ENCODE results near the gene NMNAT2. TPM values are rescaled to one million over a fixed set of nuclear protein-coding genes. Genes with fewer than 3 reads are reported as not detected.

NMNAT2 gene
- total RNA-seq, 1 donor from 2014 or later: 0.52 TPM

GRCh38 chr1:183259924-183260323 is 158.3 kb downstream of the NMNAT2 start:
- TF ChIP-seq, protein P1, sequence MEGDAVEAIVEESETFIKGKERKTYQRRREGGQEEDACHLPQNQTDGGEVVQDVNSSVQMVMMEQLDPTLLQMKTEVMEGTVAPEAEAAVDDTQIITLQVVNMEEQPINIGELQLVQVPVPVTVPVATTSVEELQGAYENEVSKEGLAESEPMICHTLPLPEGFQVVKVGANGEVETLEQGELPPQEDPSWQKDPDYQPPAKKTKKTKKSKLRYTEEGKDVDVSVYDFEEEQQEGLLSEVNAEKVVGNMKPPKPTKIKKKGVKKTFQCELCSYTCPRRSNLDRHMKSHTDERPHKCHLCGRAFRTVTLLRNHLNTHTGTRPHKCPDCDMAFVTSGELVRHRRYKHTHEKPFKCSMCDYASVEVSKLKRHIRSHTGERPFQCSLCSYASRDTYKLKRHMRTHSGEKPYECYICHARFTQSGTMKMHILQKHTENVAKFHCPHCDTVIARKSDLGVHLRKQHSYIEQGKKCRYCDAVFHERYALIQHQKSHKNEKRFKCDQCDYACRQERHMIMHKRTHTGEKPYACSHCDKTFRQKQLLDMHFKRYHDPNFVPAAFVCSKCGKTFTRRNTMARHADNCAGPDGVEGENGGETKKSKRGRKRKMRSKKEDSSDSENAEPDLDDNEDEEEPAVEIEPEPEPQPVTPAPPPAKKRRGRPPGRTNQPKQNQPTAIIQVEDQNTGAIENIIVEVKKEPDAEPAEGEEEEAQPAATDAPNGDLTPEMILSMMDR (conservative IDR thresholded peaks at IDR 0.05; ENCODE audit: low read depth, low read length): no peak
- no peak overlapping the region for H3K4me3 ChIP-seq (ENCODE audit: low read depth, low read length)
- DNase-seq (ENCODE audit: low read depth): no peak

DNA sequence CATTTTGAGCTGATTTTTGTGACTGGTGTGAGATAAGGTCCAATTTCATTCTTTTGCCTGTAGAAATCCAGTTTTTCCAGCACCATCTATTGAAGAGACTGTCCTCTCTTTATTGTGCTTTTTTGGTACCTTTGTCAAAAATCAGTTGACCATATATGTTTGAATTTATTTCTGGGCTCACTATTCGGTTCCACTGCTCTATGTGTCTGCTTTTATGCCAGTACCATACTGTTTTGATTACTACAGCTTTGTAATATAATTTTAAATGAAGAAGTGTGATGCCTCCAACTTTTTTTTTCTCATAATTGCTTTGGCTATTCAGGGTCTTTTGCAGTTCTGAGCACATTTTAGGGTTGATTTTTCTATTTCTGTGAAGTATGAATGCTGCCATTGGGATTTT is 163.1 kb downstream of the NMNAT2 start:
- TF ChIP-seq, protein P1 (conservative IDR thresholded peaks at IDR 0.05; ENCODE audit: low read depth, low read length): no peak
- no peak overlapping the region for H3K4me3 ChIP-seq (ENCODE audit: low read depth, low read length)
- DNase-seq (ENCODE audit: low read depth): no peak

- H3K4me3 ChIP-seq (ENCODE audit: low read depth, low read length): no peak overlapping the region
- DNase-seq (ENCODE audit: low read depth): no peak
- TF ChIP-seq, protein P1 (conservative IDR thresholded peaks at IDR 0.05; ENCODE audit: low read depth, low read length): no peak
Measured at GRCh38 chr1:183251959-183252450, 166.2 kb downstream of the NMNAT2 start.

- no peak for DNase-seq (ENCODE audit: low read depth)
- TF ChIP-seq, protein P1 (conservative IDR thresholded peaks at IDR 0.05; ENCODE audit: low read depth, low read length): no peak
- H3K4me3 ChIP-seq (ENCODE audit: low read depth, low read length): no peak overlapping the region
Measured at GRCh38 chr1:183251101-183251958, 166.8 kb downstream of the NMNAT2 start.

DNA sequence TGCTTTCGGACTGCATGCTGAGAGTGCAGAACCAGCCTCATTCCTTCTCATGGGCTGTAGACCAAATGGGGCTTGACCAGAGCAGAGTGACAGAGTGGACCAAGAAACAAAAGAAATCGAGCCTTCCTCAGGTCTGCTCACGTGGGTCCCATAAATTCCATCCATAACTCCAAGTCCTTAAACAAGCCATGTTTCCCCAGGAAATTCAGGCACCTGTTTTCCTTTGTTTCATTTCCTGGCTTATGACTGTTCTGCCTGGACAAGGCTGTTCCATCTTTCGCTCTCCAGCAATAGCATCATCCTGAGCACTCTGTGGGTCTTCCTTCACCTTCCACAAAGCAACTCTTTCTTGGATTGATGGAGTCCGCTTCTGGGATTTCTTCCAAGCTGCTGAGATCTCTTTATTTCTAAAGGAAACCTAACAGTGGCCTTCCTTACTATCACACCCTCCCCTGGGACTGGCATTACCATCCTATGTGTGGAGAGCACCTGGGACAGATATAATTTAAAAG is 168.2 kb downstream of the NMNAT2 start:
- DNase-seq (ENCODE audit: low read depth): no peak
- TF ChIP-seq, protein P1 (conservative IDR thresholded peaks at IDR 0.05; ENCODE audit: low read depth, low read length): no peak
- H3K4me3 ChIP-seq (ENCODE audit: low read depth, low read length): no peak overlapping the region

- no peak overlapping the region for H3K4me3 ChIP-seq (ENCODE audit: low read depth, low read length)
- TF ChIP-seq, protein P1 (conservative IDR thresholded peaks at IDR 0.05; ENCODE audit: low read depth, low read length): no peak
- no peak for DNase-seq (ENCODE audit: low read depth)
Measured at GRCh38 chr1:183248989-183249691, 169.0 kb downstream of the NMNAT2 start.

Measured in epithelial cell of proximal tubule (primary cell).